Smooth muscle cell of the brain vasculature (primary cell): Measurements from ENCODE around the gene GDF11.

Source experiments
- DNase-seq: peaks from one replicate; pipeline ENCODE4 v3.0.0-alpha.2; 2012; ENCODE audit warnings: low read depth, low spot score

GDF11 gene

DNA sequence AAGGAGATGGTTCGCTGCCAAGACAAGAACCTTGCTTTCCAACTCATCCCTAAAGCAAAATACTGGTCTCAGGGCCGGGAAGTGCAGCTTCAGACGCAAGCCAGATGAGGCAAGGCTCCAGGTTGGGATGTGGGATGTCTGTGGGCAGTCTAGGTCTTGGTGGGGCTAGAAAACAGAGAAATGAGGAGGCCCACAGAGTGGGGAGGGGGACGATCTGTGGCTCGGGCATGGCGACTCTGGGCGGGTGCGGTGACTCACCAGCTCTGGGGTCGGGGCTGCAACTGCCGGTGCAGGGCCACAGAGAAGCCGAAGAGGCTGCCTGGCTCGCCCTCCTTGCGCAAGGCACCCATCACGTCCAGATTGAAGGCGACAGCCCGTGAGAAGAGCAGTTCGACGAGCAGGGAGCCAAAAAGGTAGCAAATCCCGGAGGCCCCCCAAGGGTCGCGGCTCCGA is 35.7 kb upstream of the GDF11 start:
- no peak for DNase-seq

DNA sequence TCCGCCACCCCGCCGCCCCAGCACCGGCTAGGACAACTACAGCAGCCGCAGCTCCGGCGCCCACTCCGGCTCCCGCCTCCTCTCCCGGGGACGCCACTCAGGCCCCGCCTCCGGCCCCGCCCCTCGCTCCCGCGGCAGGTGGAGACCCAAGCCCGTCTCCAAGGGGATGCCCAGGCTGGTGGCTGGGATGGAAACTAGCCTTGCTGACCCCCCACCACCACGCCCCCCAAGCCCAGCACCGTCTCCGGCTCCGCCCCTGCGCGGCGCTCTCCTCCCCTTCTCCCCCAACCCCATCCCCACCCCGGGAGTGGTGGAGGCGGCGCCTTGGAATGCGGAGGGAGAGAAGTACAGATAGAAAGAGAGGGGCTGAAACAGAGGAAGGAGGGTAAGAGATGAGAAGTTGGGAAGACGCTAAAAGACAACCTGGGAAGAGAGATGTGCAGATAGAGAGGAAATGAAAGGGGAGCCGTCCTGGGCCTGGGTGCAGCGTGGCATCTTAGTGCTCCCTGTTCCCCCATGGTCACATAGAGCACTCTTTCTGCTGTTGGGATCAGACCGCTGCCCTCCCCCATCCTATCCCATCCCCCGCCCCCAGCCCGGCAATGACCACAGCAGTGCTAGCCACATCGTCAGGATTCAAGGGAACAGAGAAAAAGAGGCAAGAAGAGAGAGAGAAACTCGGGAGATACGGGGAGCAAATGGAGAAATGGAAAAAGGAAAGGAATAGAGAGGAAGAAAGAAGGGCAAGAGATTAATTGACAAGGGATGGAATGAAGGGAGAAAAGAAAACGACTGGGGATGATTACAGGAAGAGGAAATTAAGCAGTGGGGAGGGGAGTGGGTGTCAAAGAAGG is 34.9 kb upstream of the GDF11 start, which contains the start of gene ITGA7:
Gene ITGA7 (minus strand): TSS at position 64 of the 854 bp plus-strand sequence. CDS start 222 bp downstream, outside the sequence.
- DNase-seq: no peak

DNA sequence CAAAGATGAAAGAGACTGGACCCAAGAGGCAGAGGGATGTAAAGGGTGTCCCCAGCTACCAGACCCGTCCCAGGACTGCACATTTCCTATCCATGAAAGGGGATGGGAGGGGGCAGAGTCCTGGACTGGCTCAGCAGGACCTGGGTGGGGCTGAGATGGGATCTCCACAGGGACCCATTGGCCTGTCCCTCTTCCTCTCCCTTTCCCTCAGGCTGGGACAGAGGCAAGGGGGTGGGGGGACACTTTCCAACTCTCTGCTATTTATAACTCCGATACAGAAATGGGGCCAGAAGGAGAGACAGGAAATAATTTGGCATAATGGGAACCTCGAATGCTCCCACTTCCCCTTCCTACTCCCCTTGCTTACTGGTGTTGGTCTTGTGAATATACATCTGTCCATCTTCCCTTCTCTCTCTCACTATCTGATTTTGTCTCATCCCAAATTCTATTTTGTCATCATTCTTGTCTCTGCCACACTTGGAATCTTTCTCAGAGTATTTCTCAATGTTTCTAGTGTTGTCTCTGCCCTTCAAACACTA is 34.2 kb upstream of the GDF11 start:
- DNase-seq: no peak

DNA sequence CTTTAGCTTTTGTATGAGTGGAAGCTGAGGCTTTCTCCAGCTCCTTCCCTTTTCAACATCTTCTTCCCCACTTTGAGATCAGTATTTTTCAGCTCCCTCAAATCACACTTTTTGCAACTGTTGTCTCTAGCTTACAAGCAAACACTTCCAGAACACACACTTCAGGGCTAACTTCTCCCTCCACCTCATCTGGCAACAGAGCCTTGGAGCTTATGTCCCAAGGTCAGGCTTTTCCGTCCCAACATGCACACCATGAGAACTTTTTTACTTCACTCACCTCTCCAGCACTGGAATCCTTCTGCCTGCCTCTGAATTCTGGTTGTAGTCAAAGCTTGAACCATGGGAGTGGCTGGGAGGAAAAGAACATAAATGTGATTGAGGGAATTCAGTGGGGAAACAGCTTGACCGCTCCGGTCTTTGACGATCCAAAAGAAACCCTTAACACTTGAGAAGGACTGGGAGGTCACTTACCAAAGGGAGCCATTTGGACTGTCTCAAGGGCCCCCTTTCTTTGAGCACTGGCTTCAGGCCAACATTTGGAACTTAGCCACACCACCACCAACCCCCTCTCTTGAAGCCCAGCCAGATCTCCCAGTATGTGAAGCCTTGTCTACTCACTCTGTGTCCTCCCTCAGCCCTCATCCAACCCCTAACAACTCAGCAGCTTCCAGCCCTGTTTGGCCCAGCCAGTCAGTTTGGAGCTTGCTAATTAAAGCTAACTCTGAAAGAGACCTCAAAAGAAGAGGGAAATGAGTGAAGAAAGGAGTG is 31.0 kb upstream of the GDF11 start:
- no peak for DNase-seq

DNA sequence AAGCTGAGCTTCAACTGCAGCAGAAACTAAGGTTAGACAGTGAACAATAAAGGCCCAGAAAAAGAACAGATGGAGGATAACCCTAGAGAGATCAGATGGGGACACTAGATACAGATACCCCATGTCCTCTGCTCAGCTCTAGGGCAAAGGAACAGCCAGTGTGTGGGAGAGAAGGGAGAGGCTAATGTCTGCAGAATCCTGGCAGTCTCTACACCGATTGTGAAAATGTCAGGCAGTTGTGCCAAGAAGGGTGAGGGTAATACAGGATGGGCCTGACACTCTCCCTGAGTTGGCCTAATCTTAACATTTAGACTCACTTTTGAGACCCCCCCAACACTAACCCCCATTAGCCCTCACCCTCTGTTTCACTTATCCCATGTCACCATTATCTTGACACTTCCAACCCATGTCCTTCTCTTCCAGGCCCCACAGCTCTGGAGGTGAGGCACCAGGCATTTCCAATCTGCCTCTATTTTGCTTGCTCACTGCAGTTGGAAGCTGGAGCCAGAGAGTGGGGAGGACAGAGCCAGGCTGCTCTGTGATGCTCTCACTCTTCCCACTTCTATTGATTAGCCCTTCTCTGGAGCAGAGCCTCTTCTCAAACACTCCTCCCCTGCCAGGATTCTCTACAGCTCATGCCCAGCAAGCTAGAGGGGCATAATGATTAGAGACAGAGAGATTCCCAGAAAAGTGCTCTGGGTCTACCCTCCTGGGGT is 30.1 kb upstream of the GDF11 start:
- DNase-seq: no peak

DNA sequence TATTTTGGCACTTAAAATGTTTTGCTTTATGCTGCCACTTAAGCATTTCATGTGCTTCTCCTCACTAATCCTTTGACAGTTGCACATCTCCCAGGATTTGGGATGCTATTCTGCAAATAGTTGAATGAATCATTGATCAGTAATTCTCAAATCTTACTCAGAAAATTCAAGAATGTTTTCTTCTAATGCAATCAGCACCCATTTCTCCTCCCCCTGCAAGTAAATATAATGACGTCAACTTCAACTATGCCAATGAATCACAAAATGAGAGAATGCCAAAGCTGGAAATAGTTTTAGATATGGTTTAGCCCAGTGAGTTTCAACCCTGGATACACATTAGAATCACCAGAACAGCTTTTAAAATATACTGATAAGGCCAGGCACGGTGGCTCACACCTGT is 29.2 kb upstream of the GDF11 start:
- DNase-seq: no peak

DNA sequence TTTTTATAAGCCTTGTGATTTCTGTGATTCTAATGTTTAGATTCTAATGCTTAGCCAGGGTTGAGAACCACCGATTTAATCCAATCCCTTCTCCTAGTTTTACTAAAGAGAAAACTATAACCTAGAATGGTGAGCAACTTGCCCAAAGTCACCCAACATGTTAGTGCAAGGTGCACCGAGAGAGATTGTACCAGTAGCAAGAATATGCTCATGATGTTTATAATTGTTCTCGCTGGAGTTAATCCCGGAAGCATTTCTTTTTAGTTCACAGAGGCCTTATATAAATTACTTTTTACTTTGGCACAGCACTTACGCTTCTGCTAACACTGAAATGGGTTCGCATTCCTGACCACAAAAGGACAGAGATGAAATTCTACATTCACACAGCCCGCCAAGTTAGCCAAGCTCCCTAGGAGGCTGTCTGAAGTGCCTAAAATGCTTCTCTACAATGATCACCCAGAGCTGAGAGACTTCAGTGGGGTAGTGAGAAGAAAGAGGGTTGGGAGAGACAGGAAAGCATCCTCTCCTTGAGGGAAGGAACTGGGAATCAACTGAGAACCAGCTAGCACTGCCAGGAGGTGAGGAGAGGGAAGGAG is 27.7 kb upstream of the GDF11 start:
- no peak for DNase-seq

DNA sequence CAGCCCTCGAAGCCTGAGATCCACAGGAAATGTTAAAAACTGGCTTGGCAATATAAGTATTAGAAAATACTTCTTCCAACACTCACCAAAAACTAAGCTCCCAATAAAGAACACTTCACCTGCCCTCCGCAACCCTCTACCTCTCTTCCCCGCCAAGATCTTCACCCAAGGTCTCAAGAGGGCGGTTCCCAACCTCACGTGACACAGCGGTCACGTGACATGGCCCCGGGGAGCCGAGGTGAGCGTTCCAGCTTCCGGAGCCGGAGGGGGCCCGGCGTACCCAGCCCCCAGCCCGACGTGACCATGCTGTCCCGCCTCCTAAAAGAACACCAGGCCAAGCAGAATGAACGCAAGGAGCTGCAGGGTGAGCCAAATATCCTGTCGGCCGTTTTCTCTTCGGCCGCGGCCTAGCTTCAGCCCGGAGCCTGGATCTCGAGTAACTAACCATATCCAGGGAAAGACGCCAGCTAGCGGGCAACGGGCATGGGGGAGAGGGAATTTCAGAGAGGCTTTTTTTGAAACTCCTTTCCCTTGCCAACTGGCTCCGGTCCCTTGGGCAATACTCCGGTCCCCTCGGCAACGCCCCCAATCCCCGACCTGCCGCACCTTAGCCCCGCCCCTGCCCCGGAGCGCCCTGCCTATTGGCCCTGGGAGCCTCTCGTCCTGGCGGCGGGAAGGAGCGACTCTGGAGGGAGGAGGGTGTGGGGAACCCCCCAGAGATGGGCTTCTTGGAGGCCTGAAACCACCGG is 26.9 kb upstream of the GDF11 start, which contains the start of gene BLOC1S1:
Gene BLOC1S1 (plus strand): TSS at position 214 of the 749 bp plus-strand sequence. CDS start 6 bp downstream, at position 220.
- DNase-seq: peak; percentile 92

DNA sequence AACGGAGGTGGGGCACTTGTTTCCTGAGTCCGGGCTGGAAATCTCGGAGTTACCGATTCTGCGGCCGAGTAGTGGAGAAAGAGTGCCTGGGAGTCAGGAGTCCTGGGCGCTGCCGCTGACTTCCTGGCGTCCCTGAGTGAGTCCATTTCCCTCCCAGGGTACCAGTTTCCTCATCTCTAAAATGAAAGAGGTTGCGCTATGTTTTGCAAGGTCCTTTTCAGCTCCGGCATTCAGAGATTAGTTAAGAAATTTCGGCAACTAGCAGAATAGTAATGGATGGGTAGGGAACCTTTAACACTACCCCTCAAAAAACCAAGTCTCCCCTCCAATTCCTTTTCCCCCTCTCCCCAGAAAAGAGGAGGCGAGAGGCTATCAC is 26.4 kb upstream of the GDF11 start:
- no peak for DNase-seq

DNA sequence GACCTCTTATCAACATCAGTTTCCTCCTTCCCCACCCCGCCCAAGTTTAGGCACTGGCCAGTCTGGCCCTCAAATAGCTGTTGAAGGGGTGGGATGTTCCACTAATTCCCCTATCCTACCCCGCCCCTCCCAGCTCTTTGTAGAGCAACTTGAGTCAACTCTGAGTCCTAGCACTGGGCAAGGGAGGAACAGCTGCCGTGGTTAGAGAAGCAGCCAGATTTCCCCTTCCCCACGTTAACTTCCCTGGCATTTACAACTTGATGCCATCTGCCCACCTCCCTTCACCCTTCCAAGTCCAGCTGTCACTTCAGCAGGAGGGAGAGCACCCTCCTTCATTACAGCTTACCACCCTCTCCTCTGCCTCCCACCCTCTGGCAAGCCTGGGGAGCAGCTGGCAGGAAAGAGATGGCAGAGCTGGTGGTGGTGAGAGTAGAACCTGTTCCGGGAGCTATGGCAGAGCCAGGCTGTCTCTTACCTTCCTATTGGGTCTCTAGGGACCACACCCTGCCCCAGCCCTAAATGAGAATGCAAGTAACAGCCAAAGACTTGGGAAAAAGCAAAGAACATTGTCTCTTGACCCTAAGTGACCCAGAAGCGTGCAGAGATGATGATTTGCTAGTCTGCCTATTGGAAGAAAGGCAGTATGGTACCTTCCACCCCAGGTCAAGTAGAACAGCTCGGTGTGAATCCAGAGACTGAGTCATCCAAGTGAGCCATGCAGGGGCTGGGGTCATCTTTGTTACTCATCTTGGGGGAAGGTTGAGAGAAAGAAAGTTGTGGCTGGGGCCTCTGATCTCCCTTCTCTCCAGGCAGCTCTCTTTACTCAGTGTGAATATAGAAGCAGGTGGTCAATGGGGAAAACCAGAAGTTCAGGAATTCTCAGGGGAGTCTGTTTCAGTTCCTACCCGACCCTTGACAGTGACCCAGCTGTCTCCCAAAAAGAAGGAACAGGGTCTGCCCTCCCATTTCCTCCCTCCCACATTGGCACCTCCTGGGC is 25.6 kb upstream of the GDF11 start:
- DNase-seq: no peak

DNA sequence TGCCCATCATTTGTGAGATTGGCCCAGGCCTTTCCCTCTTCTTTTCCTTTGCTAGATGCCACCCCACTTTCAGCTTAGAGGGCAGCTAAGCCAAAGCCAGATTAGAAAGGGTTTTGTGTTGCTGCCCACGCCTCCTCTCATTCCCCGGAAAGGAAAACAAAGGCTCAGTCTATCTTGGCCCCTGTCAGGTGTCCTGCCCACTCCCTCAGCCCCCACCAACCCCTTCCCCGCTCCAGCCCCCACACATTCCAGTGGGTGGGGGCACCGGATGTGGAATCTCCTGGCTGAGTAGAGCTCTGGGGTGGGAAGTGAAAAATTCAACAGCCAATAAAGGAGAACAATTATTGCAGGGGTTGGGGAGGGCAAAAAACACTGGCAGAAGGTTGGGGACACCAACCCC is 24.9 kb upstream of the GDF11 start:
- no peak for DNase-seq

DNA sequence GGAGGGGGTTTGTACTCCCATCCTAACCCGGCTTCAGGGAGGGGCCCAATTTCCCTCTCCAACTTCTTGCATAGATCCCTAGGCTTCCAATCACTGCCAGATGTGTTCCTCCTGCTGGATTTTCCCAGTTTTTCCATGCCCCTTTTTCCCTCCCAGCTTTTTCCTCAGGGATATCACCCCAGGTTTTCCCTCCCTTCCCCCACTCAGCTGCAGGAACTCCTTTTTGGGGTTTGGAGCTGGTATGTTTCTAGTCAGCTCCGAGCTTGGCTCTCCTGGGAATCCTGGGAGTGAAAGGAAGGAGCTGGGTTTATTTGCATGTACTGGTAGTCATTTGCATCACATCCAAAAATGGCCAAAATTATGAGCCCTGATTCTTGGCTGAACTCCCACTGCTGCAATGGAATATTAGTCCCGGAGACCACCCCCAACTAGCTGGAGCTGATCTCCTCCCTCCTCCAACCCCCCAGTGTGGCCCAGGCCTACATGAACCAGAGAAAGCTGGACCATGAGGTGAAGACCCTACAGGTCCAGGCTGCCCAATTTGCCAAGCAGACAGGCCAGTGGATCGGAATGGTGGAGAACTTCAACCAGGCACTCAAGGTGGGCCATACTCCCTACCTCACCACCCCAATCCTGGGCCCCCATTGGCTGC is 24.2 kb upstream of the GDF11 start:
- no peak for DNase-seq

DNA sequence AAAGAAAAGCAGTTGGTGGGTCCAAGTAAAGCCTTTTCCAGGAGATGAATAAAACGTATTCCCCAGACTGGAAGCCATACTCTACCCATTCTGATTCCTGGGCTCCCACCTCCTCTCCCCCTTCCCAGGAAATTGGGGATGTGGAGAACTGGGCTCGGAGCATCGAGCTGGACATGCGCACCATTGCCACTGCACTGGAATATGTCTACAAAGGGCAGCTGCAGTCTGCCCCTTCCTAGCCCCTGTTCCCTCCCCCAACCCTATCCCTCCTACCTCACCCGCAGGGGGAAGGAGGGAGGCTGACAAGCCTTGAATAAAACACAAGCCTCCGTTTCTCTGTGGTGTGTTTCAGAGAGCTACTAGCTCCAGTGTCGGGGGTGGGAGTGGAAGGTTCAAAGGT is 23.6 kb upstream of the GDF11 start:
- no peak for DNase-seq

DNA sequence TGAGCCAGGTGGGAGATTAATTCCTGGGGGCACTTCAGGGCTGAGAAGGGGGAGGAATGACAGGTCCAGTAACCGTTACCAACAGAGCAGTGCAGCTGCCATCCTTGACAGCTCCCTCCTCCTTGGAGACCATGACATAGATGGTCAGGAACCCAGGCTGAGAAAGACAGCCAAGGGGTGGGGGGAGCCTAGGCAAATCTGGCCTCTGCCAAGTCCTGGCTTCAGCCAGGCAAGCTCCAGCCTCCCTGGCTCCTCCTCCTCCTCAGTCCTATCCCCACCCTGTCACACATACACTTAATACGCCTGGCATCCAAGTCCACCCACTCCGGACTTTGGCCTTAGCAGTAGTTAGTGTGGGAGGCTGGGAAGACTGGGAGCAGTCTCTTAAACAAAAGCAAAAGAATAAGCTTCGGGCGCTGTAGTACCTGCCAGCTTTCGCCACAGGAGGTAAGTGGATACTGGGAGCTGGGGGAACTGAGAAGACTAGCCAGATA is 22.8 kb upstream of the GDF11 start, which contains the start of gene RDH5:
Gene RDH5 (plus strand): TSS at position 323 of the 494 bp plus-strand sequence. CDS start 792 bp downstream, outside the sequence.
- no peak for DNase-seq

DNA sequence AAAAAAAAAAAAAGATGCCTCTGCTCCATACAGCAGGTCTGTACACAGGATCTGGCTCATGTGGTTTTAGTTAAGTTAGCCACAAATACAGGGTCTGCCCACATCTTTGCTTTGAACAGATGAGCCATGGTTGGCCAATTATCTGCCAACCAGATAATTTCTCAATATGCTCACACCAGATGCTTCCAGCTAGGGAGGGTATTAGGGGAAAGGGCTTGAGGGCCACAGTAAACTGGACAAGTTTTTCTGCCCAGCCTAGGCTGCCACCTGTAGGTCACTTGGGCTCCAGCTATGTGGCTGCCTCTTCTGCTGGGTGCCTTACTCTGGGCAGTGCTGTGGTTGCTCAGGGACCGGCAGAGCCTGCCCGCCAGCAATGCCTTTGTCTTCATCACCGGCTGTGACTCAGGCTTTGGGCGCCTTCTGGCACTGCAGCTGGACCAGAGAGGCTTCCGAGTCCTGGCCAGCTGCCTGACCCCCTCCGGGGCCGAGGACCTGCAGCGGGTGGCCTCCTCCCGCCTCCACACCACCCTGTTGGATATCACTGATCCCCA is 22.0 kb upstream of the GDF11 start:
- peak; percentile 60 for DNase-seq

DNA sequence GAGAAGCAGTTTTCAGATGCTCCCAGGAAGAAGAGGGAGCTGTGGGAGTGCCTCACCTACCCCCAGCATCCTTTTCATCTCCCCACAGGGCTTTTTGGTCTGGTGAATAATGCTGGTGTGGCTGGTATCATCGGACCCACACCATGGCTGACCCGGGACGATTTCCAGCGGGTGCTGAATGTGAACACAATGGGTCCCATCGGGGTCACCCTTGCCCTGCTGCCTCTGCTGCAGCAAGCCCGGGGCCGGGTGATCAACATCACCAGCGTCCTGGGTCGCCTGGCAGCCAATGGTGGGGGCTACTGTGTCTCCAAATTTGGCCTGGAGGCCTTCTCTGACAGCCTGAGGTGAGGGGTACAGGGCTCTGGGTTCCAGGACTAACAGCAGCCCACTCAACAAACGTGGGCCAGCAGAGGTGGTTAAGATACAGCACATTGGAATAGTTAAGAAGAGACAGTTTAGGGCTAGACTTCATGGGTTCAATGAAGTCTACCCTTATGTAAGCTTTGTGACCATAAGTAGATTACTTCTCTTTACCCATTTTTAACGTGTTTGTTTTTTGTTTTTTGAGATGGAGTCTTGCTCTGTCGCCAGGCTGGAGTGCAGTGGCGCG is 21.2 kb upstream of the GDF11 start:
- DNase-seq: no peak

DNA sequence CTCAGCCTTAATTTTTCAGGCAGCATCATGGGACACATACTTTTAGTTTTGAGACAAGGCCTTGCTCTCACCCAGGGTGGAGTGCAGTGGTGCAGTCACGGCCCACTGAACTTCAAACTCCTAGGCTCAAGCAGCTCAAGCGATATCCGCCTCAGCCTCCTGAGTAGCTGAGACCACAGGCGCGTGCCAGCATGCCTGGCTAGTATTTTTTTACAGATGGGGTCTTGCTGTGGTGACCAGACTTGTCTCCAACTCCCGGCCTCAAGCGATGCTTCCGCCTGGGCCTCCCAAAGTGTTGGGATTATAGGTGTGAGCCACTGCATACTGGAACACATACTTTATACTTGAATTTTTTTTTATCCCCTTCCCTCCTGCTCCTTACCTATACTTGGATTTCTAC is 20.0 kb upstream of the GDF11 start:
- DNase-seq: no peak
